Testis (tissue), 3 donors: ENCODE measurements around the gene TCERG1L. TPM values are rescaled to one million over a fixed set of nuclear protein-coding genes. Genes with fewer than 3 reads are reported as not detected.

Experiments
- DNase-seq: peaks from one replicate; pipeline ENCODE4 v3.0.0-alpha.2; 2019
- H3K27ac ChIP-seq, 2 donors: fragments of 200-600 bp; sonication (generic); one replicate each; pipeline ENCODE4 v1.5.1; 2019
- H3K27me3 ChIP-seq: fragments of 200-600 bp; sonication (generic); one replicate; pipeline ENCODE4 v1.5.1; 2019
- H3K36me3 ChIP-seq: fragments of 200-600 bp; sonication (generic); one replicate; pipeline ENCODE4 v1.5.1; 2017; ENCODE audit warnings: low read depth; ENCODE audit errors: missing control alignments
- H3K4me1 ChIP-seq: fragments of 200-600 bp; sonication (generic); one replicate; pipeline ENCODE4 v1.5.1; 2019
- H3K4me3 ChIP-seq, 2 donors: fragments of 200-600 bp; sonication (generic); one replicate each; pipeline ENCODE4 v1.5.1; 2017 to 2019
- H3K9me3 ChIP-seq: fragments of 200-600 bp; sonication (generic); one replicate; pipeline ENCODE4 v1.5.1; 2017
- CTCF ChIP-seq, 3 experiments: fragments of 450-650 bp in 2 of 3; fragments of 200-600 bp in 1 of 3; sonication (generic) in 1 of 3; IDR thresholded peaks; one replicate each; pipeline ENCODE4 v1.5.1; 2016 to 2019; ENCODE audit warnings: antibody characterized with exemption in 3 of 3, mild to moderate bottlenecking in 2 of 3, moderate library complexity in 1 of 3
- POLR2A ChIP-seq: fragments of 450-650 bp; IDR thresholded peaks from one replicate; pipeline ENCODE4 v1.6.1; 2017; ENCODE audit warnings: antibody characterized with exemption, mild to moderate bottlenecking, moderate library complexity
- WGBS, 2 donors: methylation state at CpG; one replicate each; pipeline ENCODE4 v1.1.5; 2018; 5-methylcytosine and 5-hydroxymethylcytosine counted together
- intact Hi-C: fragments of 100-400 bp; cut with DNase I; formaldehyde crosslinking; loops from one replicate; pipeline ENCODE4 v1.15.1; 2023; ENCODE audit warnings: low total_unique reads
- polyA plus RNA-seq: library from polyadenylated mRNA; stranded (reverse); fragments of 350-450 nt; fragmentation: Illumina TruSeq; extraction: RNeasy Lipid Tissue Mini Kit (QIAGEN cat#74804); gene quantifications from one replicate; pipeline ENCODE4 v1.2.3, GENCODE V29; 2014; ENCODE audit warnings: low read depth, low replicate concordance; ENCODE audit not compliant: insufficient read depth
- total RNA-seq, 2 donors: library from RNA; depleted of rRNA; stranded (reverse); fragments of >200 nt; gene quantifications; one replicate each; pipeline ENCODE4 v1.2.3, GENCODE V29; 2016

TCERG1L gene
- total and polyA plus RNA-seq, 3 donors from 2014 or later: 3.0 to 8.3 (median 7.7) TPM

GRCh38 chr10:131355056-131355455, 43.5 kb upstream of the TCERG1L start:
- Histone ChIP-seq H3K27me3 (no peaks in the 10 kb centered on the region), H3K4me1 (no peaks in the 10 kb centered on the region), H3K4me3 (no peak overlapping the region), H3K27ac (no peak overlapping the region), H3K36me3 (no peaks in the 10 kb centered on the region), H3K9me3 (no peaks in the 10 kb centered on the region)
- WGBS, 2 donors: 78 to 87% methylated on average over 8 of the region's 8 CpGs
- intact Hi-C loops: no loop called here
- DNase-seq: no peak
- TF ChIP-seq POLR2A: no peak
- TF ChIP-seq CTCF (IDR thresholded peaks at IDR 0.05): no peak

- Histone ChIP-seq H3K36me3 (no peaks in the 10 kb centered on the region), H3K9me3 (no peaks in the 10 kb centered on the region), H3K4me3 (no peak overlapping the region), H3K27me3 (no peaks in the 10 kb centered on the region), H3K4me1 (no peaks in the 10 kb centered on the region), H3K27ac (no peak overlapping the region)
- DNase-seq: peak; percentile 50
- no peak for TF ChIP-seq POLR2A
- TF ChIP-seq CTCF (IDR thresholded peaks at IDR 0.05): no peak
- intact Hi-C loops: no loop called here
- 43% methylated on average over 9 of the region's 9 CpGs for WGBS, 2 donors
These were observed 42.9 kb upstream of the TCERG1L start for GRCh38 chr10:131354380-131354779.

GRCh38 chr10:131352765-131353290, 41.3 kb upstream of the TCERG1L start:
- Histone ChIP-seq H3K36me3 (no peaks in the 10 kb centered on the region), H3K9me3 (no peaks in the 10 kb centered on the region), H3K27ac (no peak overlapping the region), H3K4me3 (no peak overlapping the region), H3K4me1 (no peaks in the 10 kb centered on the region), H3K27me3 (no peaks in the 10 kb centered on the region)
- intact Hi-C loops: no loop called here
- no peak for TF ChIP-seq CTCF (IDR thresholded peaks at IDR 0.05)
- DNase-seq: no peak
- WGBS, 2 donors: 83 to 92% methylated on average over 6 to 7 of the region's 7 CpGs

GRCh38 chr10:131350660-131351059, 39.1 kb upstream of the TCERG1L start:
- Histone ChIP-seq H3K4me3 (no peak overlapping the region), H3K4me1 (no peaks in the 10 kb centered on the region), H3K27me3 (no peaks in the 10 kb centered on the region), H3K36me3 (no peaks in the 10 kb centered on the region), H3K27ac (no peak overlapping the region), H3K9me3 (no peaks in the 10 kb centered on the region)
- intact Hi-C loops: no loop called here
- 48 to 54% methylated on average over 10 of the region's 10 CpGs for WGBS, 2 donors
- TF ChIP-seq CTCF (IDR thresholded peaks at IDR 0.05) (no peak), POLR2A (no peak)
- no peak for DNase-seq

- no peak overlapping the region for H3K27ac ChIP-seq
- TF ChIP-seq CTCF (IDR thresholded peaks at IDR 0.05) (no peak), POLR2A (no peak)
- H3K27me3 ChIP-seq: no peaks in the 10 kb centered on the region
- 68 to 72% methylated on average over 5 of the region's 5 CpGs for WGBS, 2 donors
- no peaks in the 10 kb centered on the region for H3K9me3 ChIP-seq
- H3K4me3 ChIP-seq: no peak overlapping the region
- no peaks in the 10 kb centered on the region for H3K36me3 ChIP-seq
- DNase-seq: no peak
- intact Hi-C loops: no loop called here
- no peaks in the 10 kb centered on the region for H3K4me1 ChIP-seq
These were observed 38.7 kb upstream of the TCERG1L start for GRCh38 chr10:131350245-131350644.
